Kidney glomerular epithelial cell (primary cell): ENCODE measurements around the gene CASD1.

ENCODE experiments used
- DNase-seq: peaks from one replicate; lab custom pipeline; 2025; lab: John Stamatoyannopoulos, UW

Gene CASD1

DNA sequence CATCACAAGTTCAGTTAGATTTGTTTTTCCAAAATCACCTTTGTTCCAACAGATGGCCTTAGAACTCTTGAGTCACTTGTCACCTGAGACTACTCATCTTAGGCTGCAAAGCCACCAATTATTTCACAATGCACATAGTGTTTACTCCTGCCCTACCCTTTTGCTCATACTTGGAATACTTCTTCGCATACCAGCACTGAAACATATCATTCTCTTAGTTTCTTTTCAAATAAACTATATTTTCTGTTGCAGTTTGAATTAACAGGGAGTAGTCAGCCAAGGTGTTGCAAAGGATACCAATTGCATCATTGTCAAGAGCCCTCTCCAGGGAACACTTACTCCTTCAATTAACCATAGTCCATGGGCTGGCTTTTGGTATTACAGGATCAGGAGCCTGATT lies 71.0 kb downstream of the CASD1 start:
- no peak for DNase-seq

DNA sequence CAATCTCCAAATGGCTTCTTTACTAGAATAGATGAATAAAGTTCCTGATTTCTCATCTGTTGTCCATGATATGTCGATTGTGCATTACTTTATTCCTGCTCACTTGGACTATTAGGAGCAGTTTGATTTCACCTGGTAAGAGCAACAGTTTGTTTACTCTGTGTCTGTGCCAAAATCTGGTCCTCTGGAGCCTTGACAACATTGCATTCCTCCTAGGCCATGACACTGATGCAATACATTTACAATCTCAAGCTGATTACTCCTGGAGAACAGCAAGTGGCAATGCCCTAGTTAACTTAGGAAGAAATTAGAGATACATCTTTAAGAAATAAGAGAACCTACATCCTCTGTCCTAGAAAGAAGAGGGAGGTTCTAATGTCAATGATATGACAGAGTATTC lies 74.5 kb downstream of the CASD1 start:
- no peak for DNase-seq

DNA sequence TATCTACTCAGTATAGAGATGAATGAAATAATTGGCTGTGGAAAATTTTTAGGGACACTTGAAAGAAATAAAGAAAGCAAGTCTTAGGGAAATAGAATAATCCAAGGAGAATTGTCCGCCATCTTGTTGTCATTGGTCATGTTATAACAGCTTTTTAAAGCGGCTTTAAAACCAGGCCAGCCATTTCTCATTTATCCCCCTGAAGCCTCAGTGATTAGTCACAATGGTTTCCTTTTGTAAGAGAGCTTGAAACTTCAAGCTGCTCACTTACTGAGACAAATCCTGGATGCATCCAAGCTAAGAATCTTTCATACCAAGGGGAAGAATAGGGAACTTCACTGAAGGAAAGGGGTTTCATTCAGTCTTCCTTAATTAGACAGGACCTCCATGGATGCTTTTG lies 78.5 kb downstream of the CASD1 start:
- DNase-seq: no peak

DNA sequence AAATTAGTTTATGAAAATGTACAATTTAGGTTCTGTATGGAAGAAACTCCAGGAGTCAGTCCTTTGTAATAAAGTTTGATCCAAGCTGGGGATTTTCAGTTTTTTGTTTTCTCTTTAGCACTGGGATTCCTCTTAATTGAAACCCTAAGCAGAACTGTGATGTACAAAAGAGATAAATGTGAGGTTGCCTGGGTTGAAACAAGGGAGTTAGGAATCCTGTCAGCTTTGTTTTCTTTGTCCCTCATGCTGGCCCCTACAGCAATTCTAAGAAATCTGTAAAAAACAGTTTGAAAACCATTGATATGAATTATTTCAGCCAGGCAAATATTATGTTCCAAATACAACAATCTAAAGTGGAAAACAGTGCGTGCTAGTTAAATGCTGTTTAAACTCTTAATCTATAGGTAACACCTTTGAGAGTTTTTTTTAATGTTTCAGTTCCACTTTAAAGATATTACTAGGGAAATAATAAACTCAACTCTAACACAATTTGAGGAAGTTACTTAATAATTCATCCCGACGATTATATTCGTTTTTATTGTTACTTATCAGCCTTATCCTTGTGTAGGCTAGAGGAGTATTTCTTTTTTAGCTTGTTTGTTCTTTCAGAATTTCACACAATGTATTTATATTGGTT lies 81.0 kb downstream of the CASD1 start:
- DNase-seq: no peak

DNA sequence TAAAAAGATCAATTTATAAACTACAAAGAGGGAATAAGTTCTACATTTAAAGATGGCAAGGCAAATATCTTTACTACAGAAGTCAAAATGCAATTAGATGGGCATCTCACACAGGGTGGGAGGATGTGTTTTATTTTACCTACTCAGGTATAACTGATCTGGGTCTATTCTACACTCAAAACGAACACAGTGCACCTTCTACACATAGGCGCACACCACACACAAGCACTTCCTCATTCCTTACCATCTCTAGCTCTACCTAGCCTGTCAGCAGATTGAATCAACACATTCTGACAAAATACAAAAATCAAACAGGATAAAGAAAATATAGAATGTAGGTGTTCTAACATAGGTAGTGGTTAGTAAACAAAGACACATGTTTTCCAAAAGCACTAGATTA lies 81.6 kb downstream of the CASD1 start:
- no peak for DNase-seq

DNA sequence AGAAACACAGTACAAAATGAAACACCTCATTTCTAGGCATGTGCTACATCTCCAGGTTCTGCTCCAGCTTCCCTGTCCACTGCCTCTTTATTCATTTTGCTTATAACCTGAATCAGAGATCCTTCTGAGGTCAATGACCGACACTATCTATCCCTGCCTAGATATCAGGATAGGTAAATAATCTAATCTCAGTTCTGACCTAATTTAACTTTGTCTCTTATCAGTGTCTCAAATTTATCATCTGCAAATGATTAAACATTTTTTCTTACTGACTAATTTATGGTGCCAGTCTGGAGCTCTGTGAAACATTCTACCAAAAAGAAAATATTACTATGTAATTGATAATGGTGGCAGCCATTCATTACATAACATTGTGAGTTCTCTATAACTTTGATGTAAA lies 85.3 kb downstream of the CASD1 start:
- no peak for DNase-seq

DNA sequence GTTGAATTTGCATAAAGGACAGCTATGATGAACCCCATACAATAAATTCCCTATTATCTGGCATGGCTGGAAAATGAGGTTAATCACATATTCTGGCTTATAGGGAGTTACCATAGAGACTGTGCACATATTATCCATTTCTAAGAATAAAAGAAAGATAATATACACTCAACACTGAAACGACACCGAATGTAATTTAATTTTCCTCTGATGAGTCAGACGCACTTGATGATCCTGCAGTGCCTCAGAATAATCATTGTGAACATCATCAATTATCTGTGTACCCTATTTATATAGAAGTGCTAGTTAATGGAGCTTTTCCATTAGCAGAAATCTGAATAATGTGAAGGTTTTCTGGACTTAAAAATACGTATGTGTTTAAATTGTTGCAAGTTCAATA lies 86.1 kb downstream of the CASD1 start:
- no peak for DNase-seq

DNA sequence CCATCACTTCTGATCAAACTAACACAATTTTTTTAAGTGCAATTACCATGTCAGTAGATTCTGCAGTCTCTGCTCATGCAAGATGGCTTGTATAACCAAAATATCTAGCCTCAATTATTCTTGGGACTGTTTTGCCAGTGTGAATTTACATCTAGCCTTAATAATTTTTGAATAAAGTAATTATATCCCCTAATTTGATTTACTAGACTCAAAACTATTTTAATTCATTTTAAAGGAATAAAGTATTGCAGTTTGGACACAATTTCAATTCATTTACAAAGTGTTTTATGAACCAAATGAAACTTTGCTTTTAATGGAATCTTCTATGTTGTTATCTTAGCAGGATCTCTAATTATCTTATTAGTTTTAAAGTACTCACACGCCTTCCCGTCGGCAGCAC lies 90.7 kb downstream of the CASD1 start:
- no peak for DNase-seq

DNA sequence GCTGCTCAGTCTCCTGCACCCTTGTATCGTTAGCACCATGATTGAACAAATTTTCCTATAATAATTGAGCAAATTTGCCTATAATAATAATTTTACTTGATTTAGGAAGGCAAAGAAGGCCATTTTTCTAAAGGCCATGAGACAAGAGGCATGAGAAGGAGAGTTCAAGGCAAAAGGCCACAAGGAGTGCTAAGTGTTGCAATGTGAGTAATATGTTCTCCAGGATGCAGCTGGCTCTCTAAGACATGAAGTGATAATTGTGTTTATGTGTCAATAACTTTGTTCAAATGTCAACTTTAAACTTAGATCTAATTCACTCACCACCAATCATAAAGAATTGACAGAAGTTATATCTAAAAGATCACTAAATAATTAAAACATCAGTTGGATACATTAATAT lies 92.6 kb downstream of the CASD1 start:
- no peak for DNase-seq

DNA sequence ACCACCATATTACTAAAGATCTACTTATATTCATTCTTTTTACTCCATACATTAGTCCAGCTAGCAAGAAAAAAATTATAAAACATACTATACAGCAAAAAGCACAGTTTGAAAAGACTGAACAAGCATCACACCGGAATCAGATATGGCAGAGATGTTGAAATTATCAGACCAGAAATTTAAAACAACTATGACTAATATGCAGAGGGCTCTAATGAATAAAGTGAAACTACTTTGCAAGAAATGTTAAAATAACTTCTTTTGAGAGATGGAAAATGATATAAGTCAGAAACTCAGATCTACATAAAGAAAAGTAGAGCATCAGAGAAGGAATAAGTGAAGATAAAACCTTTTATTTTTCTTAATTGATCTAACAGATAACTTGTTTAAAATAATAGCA lies 95.4 kb downstream of the CASD1 start:
- no peak for DNase-seq
